Motor neuron (in vitro differentiated cells): ENCODE measurements around the gene KMT5C. TPM values are rescaled to one million over a fixed set of nuclear protein-coding genes. Genes with fewer than 3 reads are reported as not detected.
A peak's percentile ranks its signal among the peaks of the same experiment; 100 is the strongest.

Experiments
- ATAC-seq, 8 experiments: fragments of 200-7000 bp; cut with Tn5 transposase; replicated peaks in 6 of 8; 2 replicates each; pipeline ENCODE4 v1.8.0; 2021; ENCODE audit warnings: mild to moderate bottlenecking in 8 of 8, moderate library complexity in 8 of 8
- H3K27ac ChIP-seq, 2 donors: fragments of 250-450 bp; sonication (Bioruptor Pico); 2 replicates each; pipeline ENCODE4 v1.9.0; 2021; ENCODE audit warnings: antibody characterized with exemption in 2 of 2, mild to moderate bottlenecking in 2 of 2, moderate library complexity in 1 of 2
- H3K4me1 ChIP-seq, 2 donors: fragments of 250-450 bp; sonication (Bioruptor Pico); replicated peaks in 1 of 2; 2 replicates each; pipeline ENCODE4 v1.6.1; 2021; ENCODE audit warnings: antibody characterized with exemption in 2 of 2, mild to moderate bottlenecking in 2 of 2, moderate library complexity in 1 of 2
- H3K4me3 ChIP-seq, 5 donors: fragments of 250-450 bp; sonication (Bioruptor Pico); 2 replicates each; pipeline ENCODE4 v1.9.0; 2021; ENCODE audit warnings: antibody characterized with exemption in 5 of 5, mild to moderate bottlenecking in 5 of 5, moderate library complexity in 4 of 5
- WGBS, 10 experiments: fragments of 450-650 bp; shearing (Covaris generic); methylation state at CpG; one replicate each; pipeline ENCODE4 v1.0.0; 2022; 5-methylcytosine and 5-hydroxymethylcytosine counted together
- in situ Hi-C, 9 experiments: fragments of 400-800 bp; cut with MboI; loops; one replicate each; pipeline ENCODE4 v1.15.0; 2021; ENCODE audit warnings: low sequenced_read_pairs in 9 of 9, low pct_unique_long_range_greater_than_20kb in 2 of 9; ENCODE audit not compliant: unreplicated experiment in 9 of 9
- total RNA-seq, 8 experiments: library from RNA; unstranded; fragments of 300-600 nt; gene quantifications; 2 replicates each; pipeline versions ENCODE4 v1.2.3 to v1.2.4, GENCODE V29; 2022

KMT5C gene
- total RNA-seq, 8 experiments from 2014 or later = 8.4 to 25.1 (median 20.9) TPM

- 11 to 24% methylated on average over 4 to 10 of the region's 54 CpGs; no CpG with 5 or more reads in 8 of the 10 experiments for WGBS, 10 experiments
- ATAC-seq = peak; percentile 1 to 84 (median 22)
- Histone ChIP-seq H3K4me1 (peaks cover 13 to 38% of the 10 kb centered on the region in 2 donors), H3K27ac (no peak overlapping the region), H3K4me3 (peak overlapping the region; percentile 3 to 33 (median 14))
- in situ Hi-C loops = no loop called here
Observed at GRCh38 chr19:55368701-55369563, 29.3 kb downstream of the KMT5C start.

GRCh38 chr19:55369653-55370304, 30.1 kb downstream of the KMT5C start:
- Histone ChIP-seq H3K4me3 (peak overlapping the region; percentile 14 to 33 (median 28)), H3K4me1 (peaks cover 17 to 46% of the 10 kb centered on the region in 2 donors), H3K27ac (no peak overlapping the region)
- in situ Hi-C loops = no loop called here
- peak; percentile 66 to 87 (median 76) for ATAC-seq
- WGBS, 10 experiments = 0% methylated on average over 2 to 5 of the region's 59 CpGs; no CpG with 5 or more reads in 8 of the 10 experiments

- WGBS, 10 experiments = no CpG with 5 or more reads among the region's 32 CpGs
- H3K27ac ChIP-seq = no peak within 1 kb of the TSS
- peak in 5 of 8 experiments; percentile 2 to 51 (median 48) for ATAC-seq
- in situ Hi-C loops = no loop called here
- H3K4me1 ChIP-seq = peaks cover 17 to 46% of the 10 kb centered on the region in 2 donors
- H3K4me3 ChIP-seq = peak within 1 kb of the TSS; percentile 14 to 33 (median 28)
Observed at GRCh38 chr19:55370305-55370988, 30.8 kb downstream of the KMT5C start, which contains the start of gene IL11. Gene IL11 (minus strand): TSS chr19:55370463. CDS start chr19:55370310, 153 bp downstream.

- 36% methylated on average over 6 of the region's 24 CpGs; no CpG with 5 or more reads in 9 of the 10 experiments for WGBS, 10 experiments
- ATAC-seq = peak in 5 of 8 experiments; percentile 23 to 51 (median 38)
- Histone ChIP-seq H3K27ac (no peak overlapping the region), H3K4me3 (no peak overlapping the region), H3K4me1 (peaks cover 29 to 60% of the 10 kb centered on the region in 2 donors)
- in situ Hi-C loops = no loop called here
Observed at GRCh38 chr19:55372316-55373081, 32.8 kb downstream of the KMT5C start.

- Histone ChIP-seq H3K4me1 (peaks cover 34 to 67% of the 10 kb centered on the region in 2 donors), H3K27ac (no peak overlapping the region), H3K4me3 (no peak overlapping the region)
- in situ Hi-C loops = no loop called here
- no peak for ATAC-seq
- 70 to 100% (median 83%) methylated on average over 1 to 2 of the region's 9 CpGs; no CpG with 5 or more reads in 6 of the 10 experiments for WGBS, 10 experiments
Observed at GRCh38 chr19:55373306-55373992, 33.8 kb downstream of the KMT5C start.

GRCh38 chr19:55373993-55374757, 34.5 kb downstream of the KMT5C start:
- ATAC-seq = no peak
- Histone ChIP-seq H3K27ac (peak overlapping the region in 1 of 2 donors; percentile 12), H3K4me3 (no peak overlapping the region), H3K4me1 (peaks cover 40 to 67% of the 10 kb centered on the region in 2 donors)
- in situ Hi-C loops = no loop called here
- WGBS, 10 experiments = 0 to 61% (median 28%) methylated on average over 1 to 4 of the region's 31 CpGs; no CpG with 5 or more reads in 5 of the 10 experiments

- peaks cover 36 to 55% of the 10 kb centered on the region in 2 donors for H3K4me1 ChIP-seq
- peak within 1 kb of the TSS in 1 of 2 donors; percentile 65 for H3K27ac ChIP-seq
- in situ Hi-C loops = no loop called here
- H3K4me3 ChIP-seq = no peak within 1 kb of the TSS
- 33 to 71% (median 55%) methylated on average over 2 to 7 of the region's 21 CpGs; no CpG with 5 or more reads in 6 of the 10 experiments for WGBS, 10 experiments
- peak; percentile 62 to 81 (median 72) for ATAC-seq
Observed at GRCh38 chr19:55376241-55376933, 36.7 kb downstream of the KMT5C start, which contains the start of gene TMEM190. Gene TMEM190 (plus strand): TSS chr19:55376826. CDS start chr19:55376854, 28 bp downstream.

- WGBS, 10 experiments = 13 to 57% methylated on average over 3 to 14 of the region's 43 CpGs; no CpG with 5 or more reads in 8 of the 10 experiments
- in situ Hi-C loops = no loop called here
- peak in 7 of 8 experiments; percentile 6 to 26 (median 23) for ATAC-seq
- H3K4me1 ChIP-seq = peaks cover 33 to 51% of the 10 kb centered on the region in 2 donors
- no peak overlapping the region for H3K4me3 ChIP-seq
- H3K27ac ChIP-seq = no peak overlapping the region
Observed at GRCh38 chr19:55377356-55378131, 37.9 kb downstream of the KMT5C start.

GRCh38 chr19:55379174-55379573, 39.5 kb downstream of the KMT5C start:
- in situ Hi-C loops = no loop called here
- H3K27ac ChIP-seq = no peak overlapping the region
- H3K4me3 ChIP-seq = no peak overlapping the region
- peaks cover 34 to 48% of the 10 kb centered on the region in 2 donors for H3K4me1 ChIP-seq
- 0 to 64% (median 53%) methylated on average over 1 to 7 of the region's 11 CpGs; no CpG with 5 or more reads in 4 of the 10 experiments for WGBS, 10 experiments
- no peak for ATAC-seq

- in situ Hi-C loops = no loop called here
- ATAC-seq = no peak
- Histone ChIP-seq H3K4me1 (peaks cover 33 to 48% of the 10 kb centered on the region in 2 donors), H3K27ac (no peak overlapping the region), H3K4me3 (no peak overlapping the region)
- WGBS, 10 experiments = 89 to 100% (median 100%) methylated on average over 1 to 4 of the region's 5 CpGs; no CpG with 5 or more reads in 2 of the 10 experiments
Observed at GRCh38 chr19:55382013-55382412, 42.3 kb downstream of the KMT5C start.
